Sciatic nerve (tissue), 2 donors: ENCODE measurements around the gene HS3ST3A1. TPM values are rescaled to one million over a fixed set of nuclear protein-coding genes. Genes with fewer than 3 reads are reported as not detected.
"Not testable (repeated sequence)": the region's sequence is repeated elsewhere in the genome, so short reads cannot be mapped to it uniquely, and the experiment has no call there.

Experiments used
- ATAC-seq: fragments of 200-7000 bp; cut with Tn5 transposase; one replicate; pipeline ENCODE4 v1.9.1; 2020; ENCODE audit warnings: mild to moderate bottlenecking, moderate library complexity
- DNase-seq: peaks from one replicate; pipeline ENCODE4 v3.0.0-alpha.2; 2020; ENCODE audit warnings: low spot score
- intact Hi-C: fragments of 100-400 bp; cut with DNase I; formaldehyde crosslinking; loops from one replicate; pipeline ENCODE4 v1.14.2; 2022
- total RNA-seq: library from RNA; stranded (reverse); fragmentation: NEBNext Ultra II Directional; extraction: Animal tissue kit (Norgen Biotek cat#: 25700); gene quantifications from one replicate; pipeline ENCODE4 v1.2.1, GENCODE V29; 2021
- donor health status: DM: no; HTN: no; CAD: no.
- donor health status: DM: no; HTN: no; CAD: no.

The HS3ST3A1 gene
- total RNA-seq, 1 donor from 2014 or later: 1.0 TPM

- DNase-seq (no peak), ATAC-seq (no peak)
- intact Hi-C loops: no loop called here
These were observed 18.8 kb downstream of the HS3ST3A1 start for GRCh38 chr17:13582776-13583547.

GRCh38 chr17:13581925-13582324, 19.8 kb downstream of the HS3ST3A1 start:
- intact Hi-C loops: no loop called here
- ATAC-seq (no peak), DNase-seq (no peak)

- DNase-seq: no peak
- intact Hi-C loops: no loop called here
- ATAC-seq: no peak
These were observed 20.9 kb downstream of the HS3ST3A1 start for GRCh38 chr17:13580790-13581189.

- no peak for DNase-seq
- intact Hi-C loops: no loop called here
- no peak for ATAC-seq
These were observed 24.8 kb downstream of the HS3ST3A1 start for GRCh38 chr17:13576661-13577526.

GRCh38 chr17:13575922-13576419, 25.8 kb downstream of the HS3ST3A1 start:
- ATAC-seq (no peak), DNase-seq (no peak)
- intact Hi-C loops: no loop called here

- ATAC-seq (no peak), DNase-seq (no peak)
- intact Hi-C loops: no loop called here
These were observed 26.3 kb downstream of the HS3ST3A1 start for GRCh38 chr17:13575466-13575865.

GRCh38 chr17:13572581-13572980, 29.1 kb downstream of the HS3ST3A1 start:
- ATAC-seq: no peak
- intact Hi-C loops: no loop called here
- DNase-seq: no peak

GRCh38 chr17:13569398-13570123, 32.2 kb downstream of the HS3ST3A1 start:
- intact Hi-C loops: no loop called here
- no peak for DNase-seq
- no peak for ATAC-seq

- no peak for ATAC-seq
- no peak for DNase-seq
- intact Hi-C loops: no loop called here
These were observed 32.9 kb downstream of the HS3ST3A1 start for GRCh38 chr17:13568582-13569397.

GRCh38 chr17:13563866-13564265, 37.9 kb downstream of the HS3ST3A1 start:
- DNase-seq (no peak), ATAC-seq (no peak)
- intact Hi-C loops: no loop called here

GRCh38 chr17:13562271-13562800, 39.4 kb downstream of the HS3ST3A1 start:
- DNase-seq (no peak), ATAC-seq (no peak)

GRCh38 chr17:13561606-13562270, 40.0 kb downstream of the HS3ST3A1 start:
- intact Hi-C loops: no loop called here
- ATAC-seq (peak; percentile 75), DNase-seq (no peak)

More at GRCh38 chr17:13562271-13562800, 39.4 kb downstream of the HS3ST3A1 start:
- intact Hi-C loops: no loop called here

GRCh38 chr17:13560935-13561334, 40.8 kb downstream of the HS3ST3A1 start:
- DNase-seq: no peak

GRCh38 chr17:13558588-13558987, 43.1 kb downstream of the HS3ST3A1 start:
- DNase-seq (no peak), ATAC-seq (no peak)
- intact Hi-C loops: no loop called here

More at GRCh38 chr17:13560935-13561334, 40.8 kb downstream of the HS3ST3A1 start:
- ATAC-seq: no peak
- intact Hi-C loops: no loop called here

- DNase-seq (no peak), ATAC-seq (no peak)
- intact Hi-C loops: no loop called here
These were observed 44.7 kb downstream of the HS3ST3A1 start for GRCh38 chr17:13557077-13557476.

GRCh38 chr17:13554231-13554630, 47.5 kb downstream of the HS3ST3A1 start:
- ATAC-seq: no peak
- no peak for DNase-seq
- intact Hi-C loops: no loop called here

GRCh38 chr17:13550291-13550690, 51.4 kb downstream of the HS3ST3A1 start:
- intact Hi-C loops: no loop called here
- DNase-seq (no peak), ATAC-seq (no peak)

GRCh38 chr17:13548576-13548975, 53.2 kb downstream of the HS3ST3A1 start:
- DNase-seq, intact Hi-C loops, ATAC-seq: not testable (repeated sequence)
